Left ventricle myocardium superior (tissue), 1 donor: ENCODE results near the gene DNAAF1. TPM values are rescaled to one million over a fixed set of nuclear protein-coding genes. Genes with fewer than 3 reads are reported as not detected.

Experiments
- ATAC-seq: fragments of 200-7000 bp; cut with Tn5 transposase; one replicate; pipeline ENCODE4 v1.9.1; 2020; ENCODE audit warnings: mild to moderate bottlenecking, moderate library complexity
- DNase-seq: peaks from one replicate; pipeline ENCODE4 v3.0.0-alpha.2; 2020
- intact Hi-C: fragments of 100-400 bp; cut with micrococcal nuclease; formaldehyde crosslinking; loops from one replicate; pipeline ENCODE4 v1.11.0; 2022
- total RNA-seq: library from RNA; stranded (reverse); fragmentation: NEBNext Ultra II Directional; extraction: Animal tissue kit (Norgen Biotek cat#: 25700); gene quantifications from one replicate; pipeline ENCODE4 v1.2.1, GENCODE V29; 2021
- donor health status: DM: no; HTN: yes; CAD: no; lungs with severe emphysema.

The DNAAF1 gene
- total RNA-seq, 1 donor from 2014 or later, result not detected

GRCh38 chr16:84224554-84224953, 79.4 kb downstream of the DNAAF1 start:
- DNase-seq (no peak), ATAC-seq (no peak)
- intact Hi-C loops, result no loop called here

GRCh38 chr16:84225126-84225525, 80.0 kb downstream of the DNAAF1 start:
- ATAC-seq, result no peak
- intact Hi-C loops, result no loop called here
- DNase-seq, result no peak

GRCh38 chr16:84225571-84225970, 80.5 kb downstream of the DNAAF1 start:
- no peak for DNase-seq
- ATAC-seq, result no peak
- intact Hi-C loops, result no loop called here

GRCh38 chr16:84226026-84226425, 80.9 kb downstream of the DNAAF1 start:
- DNase-seq, result no peak
- intact Hi-C loops, result no loop called here
- no peak for ATAC-seq

Other genes starting within 250 kb of the DNAAF1 start
- 49.0 TPM for gene MLYCD, start 246.2 kb upstream of the DNAAF1 start, total RNA-seq
- gene OSGIN1, start 192.1 kb upstream of the DNAAF1 start, total RNA-seq, result 4.7 TPM
- gene NECAB2, start 177.1 kb upstream of the DNAAF1 start, total RNA-seq, result 0.84 TPM
- 2.0 TPM for gene SLC38A8, start 102.5 kb upstream of the DNAAF1 start, total RNA-seq
- gene MBTPS1, start 28.4 kb upstream of the DNAAF1 start, total RNA-seq, result 80.8 TPM
- 23.2 TPM for gene HSDL1, start 131 bp upstream of the DNAAF1 start, total RNA-seq
- 31.0 TPM for gene TAF1C, start 41.7 kb downstream of the DNAAF1 start, total RNA-seq
- gene ADAD2, start 45.8 kb downstream of the DNAAF1 start, total RNA-seq, result not detected
- gene KCNG4, start 94.7 kb downstream of the DNAAF1 start, total RNA-seq, result not detected
- 2.0 TPM for gene WFDC1, start 149.6 kb downstream of the DNAAF1 start, total RNA-seq
- not detected for gene ATP2C2, start 223.2 kb downstream of the DNAAF1 start, total RNA-seq